ENCODE results near the gene MEIS1. TPM values are rescaled to one million over a fixed set of nuclear protein-coding genes. Genes with fewer than 3 reads are reported as not detected.

The MEIS1 gene
- total RNA-seq, 1 experiment from 2014 or later = 0.66 TPM

DNA sequence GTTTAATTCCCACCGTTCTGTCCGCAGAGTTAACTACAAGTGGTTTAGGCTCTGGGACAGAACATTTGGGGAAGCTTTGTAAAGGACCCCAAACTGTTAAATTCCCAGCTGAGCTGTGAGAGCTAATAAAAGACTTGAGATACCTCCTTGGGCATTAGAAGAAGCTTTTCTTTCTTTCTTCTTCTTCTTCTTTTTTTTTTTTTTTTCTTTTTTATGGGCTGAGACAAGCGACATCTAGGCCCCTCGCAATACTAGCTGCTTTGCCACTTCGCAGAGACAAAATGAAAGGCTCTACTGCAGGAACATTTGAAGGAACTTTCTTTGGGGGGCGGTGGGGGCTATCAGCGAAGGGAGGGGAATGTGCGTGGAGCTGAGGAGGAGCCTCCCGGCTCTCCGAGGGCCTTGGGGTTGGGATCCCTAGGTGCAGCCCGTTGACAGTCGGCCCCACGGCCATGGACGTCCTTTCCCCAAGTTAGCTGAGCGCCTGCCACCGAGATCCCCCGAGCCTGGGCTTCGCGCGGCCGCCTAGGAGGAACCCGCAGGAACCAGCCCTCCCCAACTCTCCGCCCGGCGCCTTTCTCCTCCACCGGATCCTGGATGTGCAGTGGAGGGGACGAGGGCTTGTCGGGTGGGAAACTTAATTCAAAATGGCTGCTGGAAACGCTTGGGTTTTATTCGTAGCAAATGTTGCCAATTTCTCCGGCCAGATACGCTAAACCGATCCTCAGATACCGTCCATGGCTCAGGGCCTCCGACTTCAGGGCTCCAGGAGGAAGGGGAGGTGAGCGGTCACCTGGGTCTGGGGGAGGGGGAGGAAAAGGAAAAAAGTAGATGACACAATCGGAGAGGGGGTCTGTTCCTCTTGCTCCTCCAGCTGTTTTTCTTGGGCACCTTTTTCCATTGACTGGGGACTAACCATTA, 4.2 kb downstream of the MEIS1 start:
- TF ChIP-seq, protein P1, sequence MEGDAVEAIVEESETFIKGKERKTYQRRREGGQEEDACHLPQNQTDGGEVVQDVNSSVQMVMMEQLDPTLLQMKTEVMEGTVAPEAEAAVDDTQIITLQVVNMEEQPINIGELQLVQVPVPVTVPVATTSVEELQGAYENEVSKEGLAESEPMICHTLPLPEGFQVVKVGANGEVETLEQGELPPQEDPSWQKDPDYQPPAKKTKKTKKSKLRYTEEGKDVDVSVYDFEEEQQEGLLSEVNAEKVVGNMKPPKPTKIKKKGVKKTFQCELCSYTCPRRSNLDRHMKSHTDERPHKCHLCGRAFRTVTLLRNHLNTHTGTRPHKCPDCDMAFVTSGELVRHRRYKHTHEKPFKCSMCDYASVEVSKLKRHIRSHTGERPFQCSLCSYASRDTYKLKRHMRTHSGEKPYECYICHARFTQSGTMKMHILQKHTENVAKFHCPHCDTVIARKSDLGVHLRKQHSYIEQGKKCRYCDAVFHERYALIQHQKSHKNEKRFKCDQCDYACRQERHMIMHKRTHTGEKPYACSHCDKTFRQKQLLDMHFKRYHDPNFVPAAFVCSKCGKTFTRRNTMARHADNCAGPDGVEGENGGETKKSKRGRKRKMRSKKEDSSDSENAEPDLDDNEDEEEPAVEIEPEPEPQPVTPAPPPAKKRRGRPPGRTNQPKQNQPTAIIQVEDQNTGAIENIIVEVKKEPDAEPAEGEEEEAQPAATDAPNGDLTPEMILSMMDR (conservative IDR thresholded peaks at IDR 0.05) = no peak
- Histone ChIP-seq H4K5ac (ENCODE audit: insufficient read length, low read depth, low read length) (no peak overlapping the region), H4K20me1 (ENCODE audit: control insufficient read depth, insufficient read depth, insufficient read length) (no peaks in the 10 kb centered on the region), H3K79me2 (ENCODE audit: insufficient read depth, low read length) (no peaks in the 10 kb centered on the region), H2BK5ac (ENCODE audit: insufficient read length, low read length) (no peak overlapping the region), H3K56ac (ENCODE audit: insufficient read length, low read depth, low read length) (no peak overlapping the region), H2AFZ (ENCODE audit: low read length) (no peak overlapping the region), H2BK120ac (ENCODE audit: low read depth, low read length, poor library complexity, severe bottlenecking) (no peak overlapping the region), H2AK5ac (ENCODE audit: insufficient read length, low read length) (no peak overlapping the region), H3K79me1 (ENCODE audit: insufficient read depth, low read depth, low read length, poor library complexity, severe bottlenecking) (no peaks in the 10 kb centered on the region), H3K27me3 (ENCODE audit: insufficient read depth, low read length) (peaks cover 90% of the 10 kb centered on the region), H3K23me2 (ENCODE audit: insufficient read length, low read depth, low read length, poor library complexity, severe bottlenecking) (peaks cover 18% of the 10 kb centered on the region), H3K27ac (ENCODE audit: insufficient read length, low read depth, low read length) (no peak overlapping the region), H2BK15ac (ENCODE audit: low read depth, low read length) (no peak overlapping the region), H2BK20ac (ENCODE audit: low read depth, low read length, poor library complexity, severe bottlenecking) (no peak overlapping the region), H2BK12ac (ENCODE audit: insufficient read length, low read depth, low read length) (no peak overlapping the region), H3T11ph (ENCODE audit: low read length) (no peak overlapping the region), H3K14ac (ENCODE audit: insufficient read depth, low read length) (no peak overlapping the region), H3K9ac (ENCODE audit: extremely low read depth, insufficient read length, low read length) (no peak overlapping the region), H3K18ac (ENCODE audit: insufficient read length, low read depth, low read length) (no peak overlapping the region), H3K4me2 (ENCODE audit: insufficient read depth, insufficient read length, low read length) (peak overlapping the region; percentile 50), H3K23ac (ENCODE audit: insufficient read length, low read depth, low read length) (no peak overlapping the region), H3K4ac (ENCODE audit: low read depth, low read length) (no peak overlapping the region), H3K4me1 (ENCODE audit: insufficient read depth, low read length) (peaks cover 4% of the 10 kb centered on the region), H3K9me3 (ENCODE audit: control insufficient read depth, low read depth, low read length) (no peaks in the 10 kb centered on the region), H4K91ac (ENCODE audit: insufficient read length, low read depth, low read length) (no peak overlapping the region), H4K8ac (replicated peaks; ENCODE audit: insufficient read length, low read depth, low read length) (no peak overlapping the region)
- peaks cover 42 to 74% of the 10 kb centered on the region in 2 experiments for H3K4me1 Mint-ChIP-seq
- H3K36me3 Mint-ChIP-seq (ENCODE audit: insufficient read depth in 1 of 3, low read depth in 3 of 3) = no peaks in the 10 kb centered on the region
- peaks cover 0 to 7% of the 10 kb centered on the region in 2 experiments; a peak in 2 of 5 replicates for H3K9me3 Mint-ChIP-seq
- H3K4me3 Mint-ChIP-seq = peak overlapping the region; percentile 56 to 87
- WGBS (ENCODE audit: extremely low coverage, insufficient read length, low lambda C conversion rate) = no CpG with 5 or more reads among the region's 37 CpGs
- H3K27ac Mint-ChIP-seq = no peak overlapping the region
- peaks cover 100% of the 10 kb centered on the region for H3K27me3 Mint-ChIP-seq (ENCODE audit: low read depth)
- peak; percentile 56 for DNase-seq

All from H9 (cell line).